ENCODE measurements around the gene AHSG. TPM values are rescaled to one million over a fixed set of nuclear protein-coding genes. Genes with fewer than 3 reads are reported as not detected.

AHSG gene
- total RNA-seq, 1 donor from 2014 or later = 0.16 TPM

DNA sequence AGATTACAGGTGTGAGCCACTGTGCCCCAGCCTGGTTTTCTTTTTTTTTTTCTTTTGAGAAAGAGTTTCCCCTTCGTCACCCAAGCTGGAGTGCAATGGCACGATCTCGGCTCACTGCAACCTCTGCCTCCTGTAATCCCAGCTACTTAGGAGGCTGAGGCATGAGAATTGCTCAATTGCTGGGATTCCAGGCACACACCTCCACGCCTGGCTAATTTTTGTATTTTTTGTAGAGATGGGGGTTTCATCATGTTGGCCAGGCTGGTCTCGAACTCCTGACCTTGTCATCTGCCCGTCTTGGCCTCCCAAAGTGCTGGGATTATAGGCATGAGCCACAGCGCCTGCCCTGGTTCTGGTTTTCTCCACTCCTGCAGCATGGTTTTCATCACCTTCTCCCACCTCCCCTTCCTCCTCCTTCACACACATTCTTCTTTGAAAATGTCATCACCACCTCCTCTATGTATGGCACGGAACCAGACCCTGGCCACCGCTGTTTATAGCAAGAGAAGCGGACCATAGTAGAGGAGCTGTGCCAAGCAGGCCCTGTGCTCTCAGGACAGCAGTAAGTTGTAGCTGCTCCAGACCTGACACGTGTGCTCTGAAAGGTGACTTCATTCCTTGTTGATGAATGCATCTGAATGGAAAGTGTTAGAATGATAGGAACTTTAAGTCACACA lies 14.6 kb upstream of the AHSG start:
- H3K4me1 Mint-ChIP-seq (ENCODE audit: low read depth) = no peaks in the 10 kb centered on the region
- H3K27me3 Mint-ChIP-seq (ENCODE audit: insufficient read depth) = peaks cover 5% of the 10 kb centered on the region
- no peak overlapping the region for H3K27ac Mint-ChIP-seq
- H3K9me3 Mint-ChIP-seq = no peaks in the 10 kb centered on the region
- H3K4me3 Mint-ChIP-seq = no peak overlapping the region
- intact Hi-C loops (cut with micrococcal nuclease) = no loop called here
- H3K36me3 Mint-ChIP-seq (ENCODE audit: low read depth) = no peaks in the 10 kb centered on the region
- no peak for DNase-seq (ENCODE audit: low spot score)

DNA sequence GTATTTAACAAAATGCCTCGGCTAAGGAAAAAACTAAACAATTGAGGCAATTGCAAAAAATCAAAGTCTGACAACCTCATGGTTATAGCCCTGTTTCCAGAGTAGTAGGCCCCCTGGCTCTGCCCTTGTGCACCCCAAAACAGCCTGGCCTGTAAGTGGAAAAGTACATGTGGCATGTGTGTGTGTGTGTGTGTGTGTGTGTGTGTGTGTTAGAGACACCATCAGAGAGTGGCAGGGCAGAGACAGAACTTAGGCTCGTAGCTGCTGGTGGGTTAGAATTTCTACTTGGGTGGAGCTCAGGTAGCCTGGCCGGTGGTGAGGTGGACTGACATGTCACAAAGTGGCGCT lies 14.1 kb upstream of the AHSG start:
- no peaks in the 10 kb centered on the region for H3K4me1 Mint-ChIP-seq (ENCODE audit: low read depth)
- intact Hi-C loops (cut with micrococcal nuclease) = no loop called here

DNA sequence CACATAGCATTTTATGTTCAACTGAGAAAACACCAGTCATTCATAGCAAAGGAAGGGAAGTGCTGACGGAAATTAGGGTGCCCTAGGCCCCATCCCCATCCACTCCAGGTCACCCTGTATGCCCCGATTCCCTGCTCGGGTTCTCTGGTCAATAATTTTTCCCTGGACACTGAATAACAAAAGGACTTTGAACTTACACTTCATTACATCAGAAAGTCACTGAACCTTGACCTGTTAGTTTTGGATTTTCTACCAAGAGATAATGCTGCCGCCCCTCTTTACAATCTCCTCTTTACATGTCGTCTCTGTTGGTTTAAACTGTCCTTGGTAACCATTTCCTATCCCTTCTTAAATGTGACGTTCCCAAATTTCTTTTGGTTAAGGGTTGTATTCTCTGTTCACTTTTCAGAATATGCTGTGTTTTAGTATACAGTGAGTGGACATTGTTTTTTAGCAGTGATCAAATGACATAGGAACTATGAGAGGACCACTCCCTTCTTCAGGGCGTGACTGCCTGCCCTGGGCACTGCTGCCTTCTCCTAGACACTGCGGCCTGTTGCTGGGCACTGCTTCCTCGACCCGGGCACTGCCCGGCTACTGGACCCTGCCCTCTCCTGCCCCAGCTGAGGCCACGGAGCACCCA lies 13.6 kb upstream of the AHSG start:
- H3K27ac Mint-ChIP-seq = no peak overlapping the region
- no peaks in the 10 kb centered on the region for H3K4me1 Mint-ChIP-seq (ENCODE audit: low read depth)
- intact Hi-C loops (cut with micrococcal nuclease) = no loop called here
- H3K27me3 Mint-ChIP-seq (ENCODE audit: insufficient read depth) = peaks cover 5% of the 10 kb centered on the region
- H3K9me3 Mint-ChIP-seq = no peaks in the 10 kb centered on the region
- DNase-seq (ENCODE audit: low spot score) = no peak
- H3K4me3 Mint-ChIP-seq = no peak overlapping the region
- H3K36me3 Mint-ChIP-seq (ENCODE audit: low read depth) = no peaks in the 10 kb centered on the region

More for the DNA sequence above, 14.1 kb upstream of the AHSG start:
- Mint-ChIP-seq H3K27ac (no peak overlapping the region), H3K36me3 (ENCODE audit: low read depth) (no peaks in the 10 kb centered on the region), H3K4me3 (no peak overlapping the region), H3K9me3 (no peaks in the 10 kb centered on the region), H3K27me3 (ENCODE audit: insufficient read depth) (peaks cover 5% of the 10 kb centered on the region)
- DNase-seq (ENCODE audit: low spot score) = no peak

DNA sequence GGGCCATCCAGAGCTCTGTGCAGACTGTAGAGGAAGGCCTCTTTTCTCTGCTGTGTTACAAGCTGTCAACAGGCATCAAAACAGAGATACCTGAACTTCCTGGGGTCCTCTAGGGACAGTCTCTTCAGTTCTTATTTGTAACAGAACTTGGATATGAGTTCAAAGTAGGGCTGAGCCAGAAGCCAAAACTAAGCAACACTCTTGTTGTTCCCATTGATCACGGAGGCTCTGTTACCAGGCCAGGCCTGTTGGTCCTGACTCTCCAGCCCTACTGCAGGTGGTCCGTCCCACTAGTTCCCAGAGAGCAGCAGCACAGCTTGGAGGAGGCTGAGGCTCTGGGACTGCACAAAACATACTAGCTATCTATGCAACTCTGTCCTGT lies 13.1 kb upstream of the AHSG start:
- H3K36me3 Mint-ChIP-seq (ENCODE audit: low read depth) = no peaks in the 10 kb centered on the region
- H3K27me3 Mint-ChIP-seq (ENCODE audit: insufficient read depth) = peaks cover 5% of the 10 kb centered on the region
- no peak overlapping the region for H3K27ac Mint-ChIP-seq
- DNase-seq (ENCODE audit: low spot score) = no peak
- no peaks in the 10 kb centered on the region for H3K4me1 Mint-ChIP-seq (ENCODE audit: low read depth)
- no peaks in the 10 kb centered on the region for H3K9me3 Mint-ChIP-seq
- intact Hi-C loops (cut with micrococcal nuclease) = no loop called here
- H3K4me3 Mint-ChIP-seq = no peak overlapping the region

DNA sequence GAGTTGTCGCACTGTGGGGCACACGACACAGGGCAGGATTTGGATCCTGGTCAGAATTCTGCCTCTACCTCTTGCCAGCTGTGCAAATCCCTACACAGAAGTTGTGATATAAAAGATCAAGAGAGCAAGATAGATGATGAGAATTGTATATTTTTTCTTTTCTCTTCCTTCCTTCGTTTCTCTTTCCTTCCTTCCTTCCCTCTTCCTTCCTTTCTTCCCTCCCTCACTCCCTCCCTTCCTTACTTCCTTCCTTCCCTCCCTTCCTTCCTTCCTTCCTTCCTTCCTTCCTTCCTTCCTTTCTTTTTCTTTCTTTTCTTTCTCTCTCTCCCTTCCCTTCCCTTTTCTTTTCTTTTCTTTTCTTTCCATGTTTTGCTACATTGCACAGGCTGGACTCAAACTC lies 12.0 kb upstream of the AHSG start:
- Mint-ChIP-seq H3K4me3 (no peak overlapping the region), H3K9me3 (no peaks in the 10 kb centered on the region), H3K27ac (no peak overlapping the region), H3K36me3 (ENCODE audit: low read depth) (no peaks in the 10 kb centered on the region), H3K27me3 (ENCODE audit: insufficient read depth) (peaks cover 5% of the 10 kb centered on the region), H3K4me1 (ENCODE audit: low read depth) (no peaks in the 10 kb centered on the region)
- DNase-seq (ENCODE audit: low spot score) = no peak
- intact Hi-C loops (cut with micrococcal nuclease) = no loop called here

DNA sequence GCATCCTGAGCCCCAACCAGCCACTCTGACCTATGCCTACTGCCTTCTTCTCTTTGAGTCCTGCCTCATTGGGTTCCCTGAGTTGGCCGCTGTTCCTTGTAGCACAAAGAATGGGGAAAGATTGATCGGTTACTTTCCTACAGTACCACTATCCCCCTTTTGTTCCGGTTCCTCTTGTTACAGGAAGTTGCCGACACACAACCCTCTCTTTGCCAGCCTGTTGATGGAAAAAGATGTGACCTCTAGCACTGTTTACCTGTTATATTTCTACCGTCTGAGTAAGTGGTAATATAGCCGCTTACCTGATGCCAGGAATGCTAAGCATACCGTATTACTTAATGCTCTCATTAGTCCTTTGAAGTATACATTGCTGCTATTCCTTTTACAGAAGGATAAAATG lies 9.7 kb upstream of the AHSG start:
- no peaks in the 10 kb centered on the region for H3K36me3 Mint-ChIP-seq (ENCODE audit: low read depth)
- no peak overlapping the region for H3K27ac Mint-ChIP-seq
- H3K27me3 Mint-ChIP-seq (ENCODE audit: insufficient read depth) = peaks cover 6% of the 10 kb centered on the region
- no peak for DNase-seq (ENCODE audit: low spot score)
- intact Hi-C loops (cut with micrococcal nuclease) = no loop called here
- no peak overlapping the region for H3K4me3 Mint-ChIP-seq
- H3K4me1 Mint-ChIP-seq (ENCODE audit: low read depth) = no peaks in the 10 kb centered on the region
- H3K9me3 Mint-ChIP-seq = no peaks in the 10 kb centered on the region

DNA sequence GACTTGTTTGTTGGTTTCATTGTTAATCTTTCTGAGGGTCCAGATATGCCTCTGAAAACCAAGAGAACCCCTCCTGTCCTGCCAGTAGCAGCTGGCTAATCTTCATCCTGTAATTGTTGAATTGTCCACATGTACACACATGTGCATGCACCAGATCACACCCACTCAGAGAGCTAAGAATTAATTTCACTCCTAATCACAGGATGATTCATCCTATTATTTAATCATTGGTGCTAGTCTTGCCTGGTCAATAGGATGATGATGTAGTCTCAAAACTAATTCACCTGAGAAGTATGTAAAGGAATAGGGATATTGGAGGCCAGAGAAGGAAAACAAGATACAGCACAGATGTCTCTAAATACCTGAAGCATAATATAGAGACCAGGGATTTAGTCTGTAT lies 7.8 kb upstream of the AHSG start:
- no peak for DNase-seq (ENCODE audit: low spot score)
- peaks cover 4% of the 10 kb centered on the region for H3K27me3 Mint-ChIP-seq (ENCODE audit: insufficient read depth)
- no peak overlapping the region for H3K4me3 Mint-ChIP-seq
- intact Hi-C loops (cut with micrococcal nuclease) = no loop called here
- no peak overlapping the region for H3K27ac Mint-ChIP-seq
- H3K36me3 Mint-ChIP-seq (ENCODE audit: low read depth) = no peaks in the 10 kb centered on the region
- H3K4me1 Mint-ChIP-seq (ENCODE audit: low read depth) = no peaks in the 10 kb centered on the region
- no peaks in the 10 kb centered on the region for H3K9me3 Mint-ChIP-seq

DNA sequence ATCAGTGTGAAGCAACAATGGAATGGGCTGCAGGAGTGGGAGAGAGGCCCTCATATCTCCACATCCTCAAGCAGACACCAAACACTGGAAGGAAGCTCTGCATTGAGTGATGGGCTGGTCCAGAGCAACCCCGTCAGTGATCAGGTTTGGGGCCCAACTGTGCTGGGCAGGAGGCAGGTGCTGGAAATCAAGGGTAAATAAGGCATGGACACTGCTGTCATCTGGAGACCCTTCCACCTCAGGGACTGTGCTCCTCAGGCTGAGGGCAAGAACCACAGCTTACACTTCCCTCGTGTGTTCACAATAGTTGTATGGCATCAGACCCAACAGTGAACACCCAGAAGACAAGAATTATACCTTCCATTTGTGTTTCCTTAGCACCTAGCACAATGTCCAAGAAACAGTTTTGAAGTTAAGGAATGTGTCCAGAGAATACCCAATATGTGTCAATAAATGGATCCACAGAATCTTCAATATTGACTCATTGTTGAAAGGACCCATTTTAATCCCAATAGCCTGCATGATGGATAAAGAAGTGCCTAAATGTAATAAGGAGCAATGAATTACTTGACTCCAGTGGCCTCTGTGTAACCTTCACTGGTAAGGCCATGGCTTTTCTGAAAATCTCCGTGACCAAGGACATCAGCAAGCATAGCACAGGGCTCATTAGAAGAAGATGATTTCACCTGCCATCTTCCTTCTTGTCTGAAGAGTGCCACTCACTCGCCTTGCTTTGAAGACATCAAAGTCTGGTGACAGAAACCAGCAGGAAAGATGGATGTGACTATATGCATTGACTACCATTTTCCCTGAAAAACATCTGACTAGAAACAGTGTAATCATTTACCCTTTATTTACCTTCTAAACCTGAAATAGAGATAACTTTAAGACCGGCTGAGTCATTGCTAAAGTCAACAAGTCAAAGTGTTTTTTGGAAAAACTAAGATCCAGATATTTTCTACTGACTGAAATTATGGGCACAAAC lies 7.0 kb upstream of the AHSG start:
- H3K27me3 Mint-ChIP-seq (ENCODE audit: insufficient read depth) = peaks cover 4% of the 10 kb centered on the region
- H3K9me3 Mint-ChIP-seq = no peaks in the 10 kb centered on the region
- H3K36me3 Mint-ChIP-seq (ENCODE audit: low read depth) = no peaks in the 10 kb centered on the region
- no peak overlapping the region for H3K4me3 Mint-ChIP-seq
- H3K27ac Mint-ChIP-seq = no peak overlapping the region
- intact Hi-C loops (cut with micrococcal nuclease) = no loop called here
- no peaks in the 10 kb centered on the region for H3K4me1 Mint-ChIP-seq (ENCODE audit: low read depth)
- DNase-seq (ENCODE audit: low spot score) = no peak

DNA sequence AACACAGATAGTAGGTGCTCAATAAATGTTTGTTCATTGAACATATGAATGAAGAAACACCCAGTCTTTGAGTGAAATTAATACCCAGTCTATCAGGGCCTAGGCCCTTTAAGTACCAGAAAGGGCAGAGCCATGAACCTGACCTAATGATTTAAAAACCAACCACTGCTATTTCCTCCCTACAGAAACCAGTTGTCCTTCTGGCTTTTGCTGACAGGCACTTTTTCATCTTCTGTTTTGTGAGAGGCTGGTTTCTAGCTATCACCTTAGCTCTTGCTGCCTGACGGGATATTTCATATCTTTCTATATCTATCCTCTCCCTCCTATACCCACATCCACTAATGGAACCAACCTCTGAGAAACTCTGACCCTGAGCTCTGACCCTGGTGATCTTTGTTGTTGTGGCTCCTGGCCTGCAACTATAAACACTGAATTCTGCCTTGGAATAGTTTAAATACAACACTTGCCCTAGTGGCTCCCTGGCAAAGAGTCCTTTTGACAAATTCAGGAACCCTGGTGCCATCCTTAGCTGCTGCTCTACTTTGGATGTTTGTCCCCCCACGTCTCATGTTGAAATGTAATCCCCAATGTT lies 4.1 kb upstream of the AHSG start:
- no peak overlapping the region for H3K4me3 Mint-ChIP-seq
- peaks cover 20% of the 10 kb centered on the region for H3K27me3 Mint-ChIP-seq (ENCODE audit: insufficient read depth)
- no peaks in the 10 kb centered on the region for H3K4me1 Mint-ChIP-seq (ENCODE audit: low read depth)
- DNase-seq (ENCODE audit: low spot score) = no peak
- intact Hi-C loops (cut with micrococcal nuclease) = no loop called here
- H3K27ac Mint-ChIP-seq = no peak overlapping the region
- H3K36me3 Mint-ChIP-seq (ENCODE audit: low read depth) = no peaks in the 10 kb centered on the region
- no peaks in the 10 kb centered on the region for H3K9me3 Mint-ChIP-seq

DNA sequence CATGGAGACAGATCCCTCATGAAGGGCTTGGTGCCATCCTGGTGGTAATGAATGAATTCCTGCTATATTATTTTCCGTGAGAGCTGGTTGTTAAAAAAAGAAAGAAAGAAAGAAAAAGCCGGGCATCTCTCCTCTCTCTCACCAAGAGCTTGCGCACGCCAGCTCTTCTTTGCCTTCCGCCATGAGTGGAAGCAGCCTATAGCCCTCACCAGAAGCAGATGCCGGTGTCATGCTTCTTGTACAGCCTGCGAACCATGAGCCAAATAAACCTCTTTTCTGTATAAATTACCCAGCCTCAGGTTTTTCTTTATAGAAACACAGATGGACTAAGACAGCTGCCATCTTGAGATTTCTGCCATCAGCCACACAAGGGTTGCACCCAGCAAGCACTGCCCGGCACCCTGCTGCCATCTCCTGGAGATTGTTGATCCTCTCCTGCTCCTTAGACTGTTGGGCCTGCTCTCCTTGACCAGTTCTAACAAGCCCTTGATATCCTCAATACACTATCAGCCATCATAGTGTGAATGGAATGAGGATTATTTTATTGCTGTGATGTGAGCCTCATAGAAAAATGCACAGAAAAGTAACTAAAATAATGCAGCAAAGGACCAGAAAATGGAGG lies 3.5 kb upstream of the AHSG start:
- no peak for DNase-seq (ENCODE audit: low spot score)

DNA sequence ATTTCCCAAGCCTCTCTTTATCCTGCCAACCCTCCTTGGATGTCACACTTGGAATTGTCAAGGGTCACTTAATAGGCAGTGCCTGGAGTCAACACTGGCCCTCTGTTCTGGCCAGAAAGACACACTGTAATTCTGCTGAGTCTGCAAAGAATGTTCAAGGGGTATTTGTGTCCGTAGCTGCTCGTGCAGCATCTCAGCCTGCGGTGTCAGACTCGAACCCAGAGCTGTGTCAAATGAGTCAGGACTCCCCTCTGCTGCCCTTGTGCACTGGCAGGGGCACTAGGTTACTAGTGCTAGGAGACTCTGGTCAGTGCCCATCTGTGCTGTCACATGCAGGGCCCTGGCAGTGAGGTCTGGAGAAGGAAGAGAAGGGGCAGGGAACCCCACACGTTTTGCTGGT lies 795 bp upstream of the AHSG start:
- Mint-ChIP-seq H3K4me1 (ENCODE audit: low read depth) (peaks cover 17% of the 10 kb centered on the region), H3K27ac (no peak overlapping the region), H3K4me3 (no peak overlapping the region), H3K27me3 (ENCODE audit: insufficient read depth) (peaks cover 29% of the 10 kb centered on the region), H3K36me3 (ENCODE audit: low read depth) (peaks cover 1% of the 10 kb centered on the region), H3K9me3 (no peaks in the 10 kb centered on the region)
- intact Hi-C loops (cut with micrococcal nuclease) = no loop called here
- DNase-seq (ENCODE audit: low spot score) = no peak

More for the DNA sequence above, 3.5 kb upstream of the AHSG start:
- intact Hi-C loops (cut with micrococcal nuclease) = no loop called here
- H3K9me3 Mint-ChIP-seq = no peaks in the 10 kb centered on the region
- H3K36me3 Mint-ChIP-seq (ENCODE audit: low read depth) = no peaks in the 10 kb centered on the region
- no peak overlapping the region for H3K27ac Mint-ChIP-seq
- peaks cover 23% of the 10 kb centered on the region for H3K27me3 Mint-ChIP-seq (ENCODE audit: insufficient read depth)
- no peak overlapping the region for H3K4me3 Mint-ChIP-seq
- peaks cover 3% of the 10 kb centered on the region for H3K4me1 Mint-ChIP-seq (ENCODE audit: low read depth)

DNA sequence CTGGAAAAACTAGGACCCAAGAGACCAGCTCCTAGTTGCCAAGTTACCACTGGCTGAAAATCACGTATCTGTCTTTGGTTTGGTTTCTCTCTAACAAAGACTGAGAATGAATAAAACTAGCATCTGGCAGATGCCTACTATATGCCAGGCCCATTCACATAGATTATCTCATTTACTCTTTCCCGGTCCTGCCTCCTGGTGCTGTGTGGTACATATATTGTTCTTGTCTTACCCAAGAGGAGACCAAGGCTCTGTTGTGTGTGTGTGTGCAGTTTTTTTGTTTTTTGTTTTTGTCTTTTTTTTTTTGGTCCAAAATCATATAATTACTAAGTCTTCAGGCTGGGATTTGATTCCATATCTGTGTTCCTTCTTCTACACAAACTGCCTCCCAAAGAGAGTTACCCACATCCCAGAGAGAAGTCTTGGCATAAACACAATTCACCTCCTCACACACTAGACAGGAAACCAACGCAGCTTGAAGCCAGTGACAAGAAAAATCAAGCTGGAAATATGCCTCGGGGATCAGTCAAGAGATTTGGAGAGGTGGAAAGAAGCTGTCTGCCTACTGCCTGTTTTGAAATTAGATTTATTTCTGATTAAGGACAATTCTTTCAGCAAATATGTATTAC lies 891 bp downstream of the AHSG start:
- H3K4me1 Mint-ChIP-seq (ENCODE audit: low read depth) = peaks cover 28% of the 10 kb centered on the region
- H3K36me3 Mint-ChIP-seq (ENCODE audit: low read depth) = peaks cover 1% of the 10 kb centered on the region
- H3K27me3 Mint-ChIP-seq (ENCODE audit: insufficient read depth) = peaks cover 44% of the 10 kb centered on the region
- H3K4me3 Mint-ChIP-seq = no peak overlapping the region
- H3K9me3 Mint-ChIP-seq = no peaks in the 10 kb centered on the region
- no peak for DNase-seq (ENCODE audit: low spot score)
- H3K27ac Mint-ChIP-seq = no peak overlapping the region
- intact Hi-C loops (cut with micrococcal nuclease) = loop anchor here (2.0 kb wide), 1 partner anchor 551 kb away; no protein-coding TSS in a partner anchor
